Prostate gland (tissue), 2 donors: ENCODE measurements around the gene LMOD2. TPM values are rescaled to one million over a fixed set of nuclear protein-coding genes. Genes with fewer than 3 reads are reported as not detected.

Source experiments
- DNase-seq: peaks from one replicate; pipeline ENCODE4 v3.0.0-alpha.2; 2019; ENCODE audit warnings: low spot score
- H3K27ac ChIP-seq, 2 donors: fragments of 200-600 bp; sonication (generic); 2 replicates each; pipeline ENCODE4 v1.5.1; 2017 to 2019
- H3K27me3 ChIP-seq: fragments of 200-600 bp; sonication (generic); replicated peaks from 2 replicates; pipeline ENCODE4 v1.5.1; 2019; ENCODE audit not compliant: insufficient read depth
- H3K36me3 ChIP-seq, 2 donors: fragments of 200-600 bp; sonication (generic); 1 replicate in 1 of 2; 2 replicates in 1 of 2; pipeline versions ENCODE4 v1.5.1 to v1.8.1; 2017 to 2019
- H3K4me1 ChIP-seq: fragments of 200-600 bp; sonication (generic); replicated peaks from 2 replicates; pipeline ENCODE4 v1.5.1; 2019
- H3K4me3 ChIP-seq, 2 donors: fragments of 200-600 bp; sonication (generic); 2 replicates each; pipeline ENCODE4 v1.5.1; 2017 to 2019
- H3K9me3 ChIP-seq: fragments of 200-600 bp; sonication (generic); 2 replicates; pipeline ENCODE4 v1.5.1; 2017
- POLR2A ChIP-seq: fragments of 450-650 bp; IDR thresholded peaks from one replicate; pipeline ENCODE4 v1.6.1; 2016; ENCODE audit warnings: antibody characterized with exemption, mild to moderate bottlenecking
- POLR2AphosphoS5 ChIP-seq: sonication (generic); formaldehyde crosslinking; IDR thresholded peaks from one replicate; pipeline ENCODE4 v1.6.1; 2017; ENCODE audit warnings: antibody characterized with exemption
- WGBS: methylation state at CpG from one replicate; pipeline ENCODE4 v1.1.5; 2018; 5-methylcytosine and 5-hydroxymethylcytosine counted together
- intact Hi-C: fragments of 100-400 bp; cut with DNase I; formaldehyde crosslinking; loops from one replicate; pipeline ENCODE4 v1.14.2; 2022
- total RNA-seq, 2 donors: library from RNA; depleted of rRNA; stranded (reverse); fragments of >200 nt; gene quantifications; one replicate each; pipeline ENCODE4 v1.1.0, GENCODE V29; 2016
- TF ChIP-seq, protein P1 (sequence below), 4 experiments: fragments of 200-600 bp in 2 of 4; fragments of 450-650 bp in 2 of 4; sonication (generic) in 2 of 4; IDR thresholded peaks; 1 replicate in 3 of 4; 2 replicates in 1 of 4; pipeline ENCODE4 v1.5.1; 2016 to 2019; ENCODE audit warnings: antibody characterized with exemption in 4 of 4, mild to moderate bottlenecking in 2 of 4, moderate library complexity in 2 of 4

The LMOD2 gene, protein sequence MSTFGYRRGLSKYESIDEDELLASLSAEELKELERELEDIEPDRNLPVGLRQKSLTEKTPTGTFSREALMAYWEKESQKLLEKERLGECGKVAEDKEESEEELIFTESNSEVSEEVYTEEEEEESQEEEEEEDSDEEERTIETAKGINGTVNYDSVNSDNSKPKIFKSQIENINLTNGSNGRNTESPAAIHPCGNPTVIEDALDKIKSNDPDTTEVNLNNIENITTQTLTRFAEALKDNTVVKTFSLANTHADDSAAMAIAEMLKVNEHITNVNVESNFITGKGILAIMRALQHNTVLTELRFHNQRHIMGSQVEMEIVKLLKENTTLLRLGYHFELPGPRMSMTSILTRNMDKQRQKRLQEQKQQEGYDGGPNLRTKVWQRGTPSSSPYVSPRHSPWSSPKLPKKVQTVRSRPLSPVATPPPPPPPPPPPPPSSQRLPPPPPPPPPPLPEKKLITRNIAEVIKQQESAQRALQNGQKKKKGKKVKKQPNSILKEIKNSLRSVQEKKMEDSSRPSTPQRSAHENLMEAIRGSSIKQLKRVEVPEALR
- 1 to 10 TPM in 1 of 2 donors, not detected in 1; 4.6 TPM for total RNA-seq

DNA sequence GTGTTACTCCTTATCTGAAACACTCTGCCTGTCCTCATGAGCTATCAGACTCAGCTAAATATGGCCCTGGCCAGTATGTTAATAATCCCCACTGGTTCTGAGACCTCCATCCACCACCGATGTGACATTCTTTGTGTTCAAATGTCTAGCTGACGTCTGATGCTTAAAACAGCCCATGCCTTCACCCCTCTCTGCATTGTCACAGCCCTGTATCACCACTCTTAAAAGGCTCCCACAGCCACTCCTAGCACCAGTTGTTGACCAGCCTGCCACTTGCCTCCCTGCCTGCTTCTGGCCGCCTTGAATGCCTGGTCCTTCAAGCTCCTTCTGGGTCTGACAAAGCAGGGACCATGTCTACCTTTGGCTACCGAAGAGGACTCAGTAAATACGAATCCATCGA, at the start of gene LMOD2:
Gene LMOD2 (plus strand): TSS at position 253 of the 400 bp plus-strand sequence. CDS start 98 bp downstream, at position 351.
- intact Hi-C loops: no loop called here
- Histone ChIP-seq H3K27ac (no peak within 1 kb of the TSS), H3K4me3 (no peak within 1 kb of the TSS), H3K9me3 (no peaks in the 10 kb centered on the region), H3K4me1 (no peaks in the 10 kb centered on the region), H3K27me3 (no peaks in the 10 kb centered on the region), H3K36me3 (no peaks in the 10 kb centered on the region)
- WGBS: 78% methylated on average over 6 of the region's 6 CpGs
- TF ChIP-seq POLR2A (no peak), POLR2AphosphoS5 (no peak)
- TF ChIP-seq, protein P1, sequence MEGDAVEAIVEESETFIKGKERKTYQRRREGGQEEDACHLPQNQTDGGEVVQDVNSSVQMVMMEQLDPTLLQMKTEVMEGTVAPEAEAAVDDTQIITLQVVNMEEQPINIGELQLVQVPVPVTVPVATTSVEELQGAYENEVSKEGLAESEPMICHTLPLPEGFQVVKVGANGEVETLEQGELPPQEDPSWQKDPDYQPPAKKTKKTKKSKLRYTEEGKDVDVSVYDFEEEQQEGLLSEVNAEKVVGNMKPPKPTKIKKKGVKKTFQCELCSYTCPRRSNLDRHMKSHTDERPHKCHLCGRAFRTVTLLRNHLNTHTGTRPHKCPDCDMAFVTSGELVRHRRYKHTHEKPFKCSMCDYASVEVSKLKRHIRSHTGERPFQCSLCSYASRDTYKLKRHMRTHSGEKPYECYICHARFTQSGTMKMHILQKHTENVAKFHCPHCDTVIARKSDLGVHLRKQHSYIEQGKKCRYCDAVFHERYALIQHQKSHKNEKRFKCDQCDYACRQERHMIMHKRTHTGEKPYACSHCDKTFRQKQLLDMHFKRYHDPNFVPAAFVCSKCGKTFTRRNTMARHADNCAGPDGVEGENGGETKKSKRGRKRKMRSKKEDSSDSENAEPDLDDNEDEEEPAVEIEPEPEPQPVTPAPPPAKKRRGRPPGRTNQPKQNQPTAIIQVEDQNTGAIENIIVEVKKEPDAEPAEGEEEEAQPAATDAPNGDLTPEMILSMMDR (IDR thresholded peaks at IDR 0.05): no peak
- no peak for DNase-seq

DNA sequence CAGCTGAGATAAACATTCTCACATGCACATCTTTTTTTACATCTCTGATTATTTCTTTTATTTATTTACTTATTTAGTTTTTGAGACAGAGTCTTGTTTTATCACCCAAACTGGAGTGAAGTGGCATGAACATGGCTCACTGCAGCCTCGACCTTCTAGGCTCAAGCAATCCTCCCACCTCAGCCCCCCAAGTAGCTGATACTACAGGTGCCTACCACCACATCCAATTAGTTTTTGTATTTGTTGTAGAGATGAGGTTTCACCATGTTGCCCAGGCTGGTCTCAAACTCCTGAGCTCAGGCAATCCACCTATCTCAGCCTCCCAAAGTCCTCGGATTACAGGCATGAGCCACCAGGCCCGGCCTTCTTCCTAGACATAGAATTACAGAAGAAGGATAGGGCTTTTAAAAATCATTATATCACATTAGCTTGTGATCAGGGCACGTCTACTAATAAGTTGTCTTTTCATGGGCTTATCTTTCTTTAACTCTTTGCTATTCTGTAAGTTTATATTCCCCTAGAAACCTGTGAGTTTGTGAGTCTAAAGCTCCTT, 48.2 kb upstream of the LMOD2 start:
- WGBS: 76% methylated on average over 4 of the region's 4 CpGs
- intact Hi-C loops: no loop called here

GRCh38 chr7:123608991-123609882, 46.4 kb upstream of the LMOD2 start:
- Histone ChIP-seq H3K36me3 (no peaks in the 10 kb centered on the region), H3K4me3 (no peak overlapping the region), H3K4me1 (no peaks in the 10 kb centered on the region), H3K9me3 (no peaks in the 10 kb centered on the region), H3K27me3 (no peaks in the 10 kb centered on the region), H3K27ac (no peak overlapping the region)
- intact Hi-C loops: no loop called here
- no peak for DNase-seq
- TF ChIP-seq, protein P1 (IDR thresholded peaks at IDR 0.05): no peak
- TF ChIP-seq POLR2AphosphoS5 (no peak), POLR2A (no peak)
- 82% methylated on average over 5 of the region's 5 CpGs for WGBS

More for the DNA sequence above, 48.2 kb upstream of the LMOD2 start:
- no peaks in the 10 kb centered on the region for H3K9me3 ChIP-seq
- H3K27ac ChIP-seq: no peak overlapping the region
- H3K27me3 ChIP-seq: no peaks in the 10 kb centered on the region
- no peak for DNase-seq
- no peak overlapping the region for H3K4me3 ChIP-seq
- TF ChIP-seq POLR2AphosphoS5 (no peak), POLR2A (no peak)
- TF ChIP-seq, protein P1 (IDR thresholded peaks at IDR 0.05): no peak
- H3K36me3 ChIP-seq: no peaks in the 10 kb centered on the region
- no peaks in the 10 kb centered on the region for H3K4me1 ChIP-seq

DNA sequence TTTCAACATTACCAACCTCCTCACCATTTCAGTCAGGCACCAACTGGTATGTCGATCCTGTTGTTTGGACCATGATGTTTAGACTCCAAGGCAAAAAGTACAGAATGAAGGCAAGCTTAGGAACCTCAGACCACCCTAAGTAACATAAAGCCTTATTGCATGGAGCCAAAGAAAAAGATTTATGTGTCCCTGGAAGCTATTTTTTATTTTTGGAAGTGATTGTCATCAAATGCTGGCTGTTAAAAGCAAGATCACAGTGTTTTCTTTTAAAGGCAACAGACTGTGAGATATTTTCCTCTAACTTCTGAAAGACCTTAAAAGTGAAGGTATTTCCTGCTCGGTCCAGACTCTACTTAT, 45.8 kb upstream of the LMOD2 start:
- Histone ChIP-seq H3K27ac (no peak overlapping the region), H3K4me1 (no peaks in the 10 kb centered on the region), H3K4me3 (no peak overlapping the region), H3K27me3 (no peaks in the 10 kb centered on the region), H3K36me3 (no peaks in the 10 kb centered on the region), H3K9me3 (no peaks in the 10 kb centered on the region)
- intact Hi-C loops: no loop called here
- no peak for DNase-seq
- TF ChIP-seq POLR2AphosphoS5 (no peak), POLR2A (no peak)
- TF ChIP-seq, protein P1 (IDR thresholded peaks at IDR 0.05): no peak
- WGBS: 57% methylated on average over 2 of the region's 2 CpGs
